ENCODE measurements around the gene CHPF2.

CHPF2 gene

DNA sequence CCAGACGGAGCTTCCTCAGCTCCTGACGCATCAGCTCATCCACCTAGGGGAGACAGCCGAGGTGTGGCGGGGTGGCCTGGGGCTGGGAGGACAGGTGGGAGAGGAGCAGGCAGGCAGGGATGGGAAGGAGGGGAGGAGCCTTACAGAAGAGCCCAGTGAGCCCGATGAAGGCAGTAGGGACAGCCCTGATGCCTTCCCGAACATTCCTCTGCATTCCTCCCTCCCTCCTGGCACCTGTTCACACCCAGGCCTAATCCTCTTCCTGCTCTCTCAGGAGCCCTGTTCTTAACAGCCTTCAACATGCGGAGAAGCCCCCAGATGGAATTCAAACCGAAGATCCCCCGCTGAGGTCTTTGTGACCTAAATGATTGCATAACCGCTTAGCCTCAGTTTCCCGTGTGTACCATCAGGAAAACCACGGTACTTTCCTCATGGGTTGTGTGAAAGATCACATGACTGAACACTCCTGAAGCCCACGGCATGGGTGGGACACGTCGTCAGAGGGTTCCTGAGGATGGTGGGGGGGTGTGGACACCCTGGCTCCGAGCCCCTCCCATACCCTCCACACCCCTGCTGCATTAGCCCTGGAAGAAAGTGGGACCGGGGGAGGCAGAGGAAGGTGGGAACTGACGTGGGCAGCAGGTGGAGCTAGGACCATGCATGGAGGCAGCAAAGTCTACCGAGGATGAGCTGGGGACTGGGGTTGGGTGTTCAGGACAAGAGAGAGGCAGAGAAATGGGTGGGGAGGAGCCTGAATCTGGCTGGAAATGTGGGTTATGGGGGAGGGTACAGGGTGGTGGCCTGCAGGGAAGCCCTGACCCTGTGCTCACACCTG, 36.5 kb upstream of the CHPF2 start:
- DNase-seq (ENCODE audit: insufficient read length, low spot score) (no peak), FAIRE-seq (no peak)
- TF ChIP-seq POLR2A (IDR thresholded peaks at IDR 0.05; ENCODE audit: low read depth, low read length) = no peak

DNA sequence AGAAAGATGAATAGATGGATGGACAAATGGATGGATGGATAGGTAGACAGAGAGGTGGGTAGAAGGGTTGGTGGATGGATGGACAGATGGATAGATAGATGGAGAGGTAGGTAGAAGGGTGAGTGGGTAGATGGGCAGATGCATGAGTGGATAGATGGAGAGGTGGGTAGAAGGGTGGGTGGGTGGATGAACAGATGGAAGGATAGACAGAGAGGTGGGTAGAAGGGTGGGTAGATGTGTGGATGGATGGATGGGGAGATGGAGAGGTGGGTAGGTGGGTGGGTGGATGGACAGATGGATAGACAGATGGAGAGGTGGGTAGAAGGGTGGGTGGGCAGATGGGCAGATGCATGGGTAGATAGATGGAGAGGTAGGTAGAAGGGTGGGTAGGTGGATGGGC, 34.4 kb upstream of the CHPF2 start:
- FAIRE-seq (no peak), DNase-seq (ENCODE audit: insufficient read length, low spot score) (no peak)
- TF ChIP-seq POLR2A (IDR thresholded peaks at IDR 0.05; ENCODE audit: low read depth, low read length) = no peak

DNA sequence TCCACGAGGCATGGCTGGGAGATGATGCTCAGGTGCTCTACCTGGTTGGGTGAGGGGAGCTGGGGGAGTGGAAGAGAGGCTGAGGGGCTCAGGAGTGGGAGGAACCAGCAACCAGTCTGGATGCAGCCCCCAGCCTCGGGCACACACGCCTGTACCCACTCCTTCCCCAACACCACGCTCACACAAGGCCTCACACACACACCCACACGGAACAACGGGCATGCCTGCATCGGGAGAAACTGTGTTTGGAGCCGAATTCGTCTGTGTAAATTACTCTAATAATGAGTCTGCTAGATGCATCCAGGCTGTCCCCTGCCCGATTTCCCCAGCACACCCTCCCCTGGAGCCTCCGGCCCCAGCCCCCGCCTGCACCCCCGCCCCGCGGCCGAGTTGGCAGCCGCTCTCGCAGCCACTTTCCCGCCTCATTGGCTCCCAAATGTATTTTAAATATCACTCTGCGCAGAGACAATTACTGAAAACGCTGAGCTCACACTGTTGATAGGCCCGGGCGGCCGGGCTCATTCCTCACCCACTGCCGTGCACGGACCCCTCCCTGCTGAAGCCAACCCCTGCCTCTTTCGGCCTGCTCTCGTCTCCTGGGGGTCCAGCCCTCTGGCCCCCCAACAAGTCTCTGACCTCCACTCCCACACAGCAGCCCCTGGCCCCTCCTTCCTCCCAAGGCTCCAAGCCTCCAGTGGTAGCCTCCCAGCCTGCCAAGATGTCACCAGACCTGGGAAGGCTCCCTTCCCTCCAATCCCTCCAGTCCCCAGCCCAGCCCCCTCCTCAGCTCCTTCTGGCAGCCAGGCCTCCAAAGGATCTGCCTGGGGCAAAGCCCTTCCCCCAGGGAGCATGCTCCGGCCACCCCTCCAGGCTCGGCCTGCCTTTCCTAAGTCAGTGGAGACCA, 33.1 kb upstream of the CHPF2 start:
- no peak for DNase-seq (ENCODE audit: insufficient read length, low spot score)

DNA sequence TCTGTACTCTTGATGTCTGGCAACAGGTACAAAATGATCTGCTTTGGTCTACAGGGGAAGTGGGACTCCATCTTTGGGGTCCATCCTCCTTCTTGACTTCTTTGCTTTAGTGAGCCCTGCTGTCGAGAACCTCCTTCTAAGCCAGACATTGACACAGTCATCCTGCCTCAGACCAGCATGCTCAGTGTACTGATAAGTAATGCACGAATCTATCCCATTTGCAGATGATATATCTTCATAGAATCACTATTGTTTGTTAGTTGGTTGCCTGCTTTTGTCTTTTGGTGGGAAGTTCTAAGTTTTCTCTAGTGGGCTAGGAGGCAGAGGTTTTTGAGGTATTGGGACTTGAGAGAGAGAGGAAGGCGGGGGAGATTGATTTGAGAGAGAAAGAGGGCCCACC, 30.9 kb upstream of the CHPF2 start:
- DNase-seq (ENCODE audit: insufficient read length, low spot score) (no peak), FAIRE-seq (no peak)
- no peak for TF ChIP-seq POLR2A (IDR thresholded peaks at IDR 0.05; ENCODE audit: low read depth, low read length)

More for the DNA sequence above, 33.1 kb upstream of the CHPF2 start:
- TF ChIP-seq POLR2A (IDR thresholded peaks at IDR 0.05; ENCODE audit: low read depth, low read length) = no peak
- no peak for FAIRE-seq

DNA sequence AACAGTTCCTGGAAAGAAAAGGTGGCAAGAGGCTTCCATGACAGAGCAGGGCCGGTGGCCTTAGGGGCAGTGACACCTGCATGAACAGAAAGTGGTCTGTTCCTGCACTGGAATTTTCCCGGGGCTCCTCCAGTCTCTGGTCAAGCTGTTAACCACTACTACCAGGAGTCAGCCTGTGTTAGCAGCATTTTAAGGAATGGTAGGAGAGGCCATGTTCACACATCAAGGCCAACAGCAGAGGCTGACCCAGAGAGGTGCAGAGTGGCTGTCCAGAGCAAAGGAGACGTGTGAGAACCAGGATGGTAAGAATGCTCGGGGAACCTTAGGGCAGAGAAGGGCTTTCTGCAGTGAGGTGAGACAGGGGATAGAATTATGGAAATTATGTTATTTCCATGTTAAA, 30.5 kb upstream of the CHPF2 start:
- no peak for DNase-seq (ENCODE audit: insufficient read length, low spot score)
- no peak for TF ChIP-seq POLR2A (IDR thresholded peaks at IDR 0.05; ENCODE audit: low read depth, low read length)
- no peak for FAIRE-seq

DNA sequence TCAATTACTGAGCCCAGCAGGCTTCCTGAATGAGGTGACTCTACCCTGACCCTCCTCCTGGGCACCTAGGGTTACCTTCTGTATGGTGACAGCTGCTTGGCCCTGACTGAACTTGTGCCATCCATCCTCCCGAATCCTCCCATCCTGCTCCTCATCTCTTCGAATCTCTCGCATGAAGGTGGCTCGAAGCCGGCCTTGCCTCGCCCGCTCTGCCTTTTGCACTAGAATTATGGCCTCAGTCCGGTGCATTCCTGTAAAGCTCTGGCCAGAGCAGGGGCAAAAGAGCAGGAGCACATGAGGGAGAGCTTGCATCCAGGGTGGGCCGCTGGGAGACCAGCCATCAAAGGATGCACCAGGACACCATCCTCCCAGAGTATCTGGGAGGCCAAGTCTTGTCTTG, 29.4 kb upstream of the CHPF2 start:
- DNase-seq (ENCODE audit: insufficient read length, low spot score) (no peak), FAIRE-seq (no peak)
- TF ChIP-seq POLR2A (IDR thresholded peaks at IDR 0.05; ENCODE audit: low read depth, low read length) = no peak

DNA sequence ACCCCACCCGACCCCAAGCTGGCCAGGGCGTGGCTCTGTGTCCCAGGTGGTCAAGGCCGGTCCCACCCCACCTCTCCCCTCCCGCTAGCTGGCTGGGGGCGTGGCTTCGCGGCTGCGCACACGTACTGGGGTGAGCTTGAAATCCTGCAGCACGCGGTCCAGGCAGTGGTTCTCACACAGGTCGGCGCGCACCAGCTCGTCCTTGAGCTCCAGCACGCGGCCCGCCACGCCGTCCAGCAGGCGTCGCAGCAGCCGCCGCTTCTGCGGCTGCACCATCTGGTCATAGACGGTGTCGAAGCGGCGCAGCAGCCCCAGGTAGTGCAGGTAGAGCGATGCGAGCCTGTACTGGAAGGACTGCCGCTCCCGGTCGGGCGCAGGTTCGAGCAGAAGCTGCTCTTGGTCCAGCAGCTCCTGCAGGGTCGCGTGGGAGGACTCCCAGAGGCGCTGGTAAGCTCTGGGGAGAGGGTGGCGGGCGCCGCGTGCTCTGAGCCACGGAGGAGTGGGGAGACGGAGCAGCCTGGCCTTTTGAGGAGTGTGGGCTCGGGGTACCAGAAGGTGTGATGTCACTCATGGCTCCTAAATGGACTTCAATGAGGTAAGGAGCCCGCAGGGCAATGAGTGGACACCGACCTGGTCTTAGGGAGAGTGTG, 27.8 kb upstream of the CHPF2 start:
- TF ChIP-seq POLR2A (IDR thresholded peaks at IDR 0.05; ENCODE audit: low read depth, low read length) = no peak
- DNase-seq (ENCODE audit: insufficient read length, low spot score) (no peak), FAIRE-seq (no peak)

DNA sequence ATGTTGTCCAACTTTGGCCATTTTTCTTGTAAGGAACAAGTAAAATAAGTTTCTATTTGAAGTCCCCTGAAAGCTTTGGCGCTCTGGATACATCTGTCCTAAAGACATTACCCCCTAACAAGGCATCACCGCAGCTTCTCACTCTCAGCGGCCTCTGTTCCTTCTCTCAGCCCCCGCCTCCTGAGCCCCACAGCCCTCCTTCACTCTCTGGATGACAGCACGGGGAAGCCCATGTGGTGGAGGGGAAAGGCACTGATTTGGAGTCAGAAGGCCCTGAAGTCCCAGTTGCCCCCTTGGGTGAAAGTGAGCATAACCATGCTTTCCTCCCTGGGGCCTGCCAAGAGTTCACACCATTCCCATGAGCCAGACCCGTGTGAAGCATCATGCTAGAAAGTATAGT, 26.6 kb upstream of the CHPF2 start:
- no peak for TF ChIP-seq POLR2A (IDR thresholded peaks at IDR 0.05; ENCODE audit: low read depth, low read length)
- DNase-seq (ENCODE audit: insufficient read length, low spot score) = no peak
- no peak for FAIRE-seq

DNA sequence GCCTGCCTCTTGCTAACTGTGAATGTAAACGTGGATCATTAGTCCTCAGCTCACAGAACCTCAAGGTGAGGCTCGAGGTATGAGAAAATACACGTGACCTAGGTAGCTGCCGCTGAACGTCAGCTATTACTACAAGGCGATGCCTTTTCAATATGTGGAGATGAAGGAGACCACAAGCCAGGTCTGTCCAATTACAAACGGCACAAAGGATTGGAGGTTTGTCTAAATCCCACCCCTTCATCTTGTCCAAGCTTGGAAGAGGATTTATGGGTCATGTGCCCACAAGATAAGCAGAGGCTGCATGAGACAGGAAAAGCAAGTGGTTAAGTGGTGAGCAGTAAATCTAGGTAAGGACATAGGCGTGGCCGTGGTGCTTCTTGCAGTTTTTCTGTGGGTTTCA, 25.4 kb upstream of the CHPF2 start:
- TF ChIP-seq POLR2A (IDR thresholded peaks at IDR 0.05; ENCODE audit: low read depth, low read length) = no peak
- no peak for DNase-seq (ENCODE audit: insufficient read length, low spot score)
- no peak for FAIRE-seq

DNA sequence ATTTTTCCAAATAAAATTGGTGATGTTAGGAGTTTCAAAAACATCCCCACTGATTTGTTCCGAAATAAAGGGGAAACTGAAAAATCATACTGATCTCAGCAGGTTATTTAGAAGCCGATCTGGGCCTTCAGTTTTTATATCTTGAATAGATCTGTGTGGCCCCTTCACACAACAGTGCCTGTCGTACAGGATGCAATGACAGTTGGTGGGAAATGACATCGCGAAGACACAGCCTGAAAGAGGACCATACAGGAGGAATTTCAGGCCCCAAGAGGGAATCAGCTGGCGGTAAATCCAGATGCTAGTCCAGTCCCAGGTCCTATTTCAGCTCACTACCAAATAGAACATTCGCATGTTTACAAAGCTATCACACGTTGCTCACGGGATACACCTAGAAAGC, 25.0 kb upstream of the CHPF2 start:
- no peak for TF ChIP-seq POLR2A (IDR thresholded peaks at IDR 0.05; ENCODE audit: low read depth, low read length)
- DNase-seq (ENCODE audit: insufficient read length, low spot score) (no peak), FAIRE-seq (no peak)

DNA sequence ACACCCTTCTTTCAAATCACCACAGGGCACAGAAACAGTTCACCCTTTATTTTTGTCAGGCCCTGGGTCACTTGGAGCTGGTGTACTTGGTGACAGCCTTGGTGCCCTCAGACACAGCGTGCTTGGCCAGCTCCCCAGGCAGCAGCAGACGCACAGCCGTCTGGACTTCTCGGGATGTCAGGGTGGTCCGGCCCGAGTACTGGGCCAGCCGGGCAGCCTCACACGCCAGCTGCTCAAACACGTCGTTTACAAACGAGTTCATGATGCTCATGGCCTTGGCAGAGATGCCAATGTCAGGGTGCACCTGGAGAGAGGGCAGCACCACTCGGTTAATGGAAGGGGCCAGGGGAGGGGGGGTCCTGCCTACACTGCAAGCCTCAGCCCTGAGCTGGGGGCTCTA, 24.5 kb upstream of the CHPF2 start:
- TF ChIP-seq POLR2A (IDR thresholded peaks at IDR 0.05; ENCODE audit: low read depth, low read length) = no peak
- FAIRE-seq = no peak
- DNase-seq (ENCODE audit: insufficient read length, low spot score) = no peak

DNA sequence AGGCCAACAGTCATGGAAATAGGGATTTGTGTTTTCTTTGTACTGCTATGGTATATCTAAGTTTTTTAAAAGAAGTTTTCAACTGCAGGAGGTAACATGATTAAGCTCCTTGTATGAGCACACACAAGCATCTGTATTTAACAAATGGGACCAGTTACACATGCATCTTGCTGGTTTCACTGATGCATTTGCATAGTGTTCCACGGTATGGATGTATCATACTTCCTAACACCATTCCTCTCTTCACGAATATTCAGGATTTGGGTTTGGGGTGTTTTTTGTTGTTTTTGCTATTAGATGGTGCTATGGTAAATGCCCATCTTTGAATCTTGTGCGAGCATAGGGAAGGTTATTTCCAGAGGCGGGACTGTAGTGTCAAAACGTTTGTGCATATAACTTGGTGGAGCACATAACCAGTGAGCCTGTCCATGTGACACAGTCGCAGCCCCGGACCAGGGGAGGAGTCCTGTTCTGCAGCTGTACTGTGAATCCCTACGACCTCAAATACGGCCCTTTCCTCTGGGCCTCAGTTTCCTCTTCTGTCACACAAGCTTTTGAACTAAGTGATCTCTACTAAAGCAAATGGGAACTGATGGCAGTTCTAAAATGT, 23.9 kb upstream of the CHPF2 start:
- DNase-seq (ENCODE audit: insufficient read length, low spot score) (no peak), FAIRE-seq (no peak)
- no peak for TF ChIP-seq POLR2A (IDR thresholded peaks at IDR 0.05; ENCODE audit: low read depth, low read length)

DNA sequence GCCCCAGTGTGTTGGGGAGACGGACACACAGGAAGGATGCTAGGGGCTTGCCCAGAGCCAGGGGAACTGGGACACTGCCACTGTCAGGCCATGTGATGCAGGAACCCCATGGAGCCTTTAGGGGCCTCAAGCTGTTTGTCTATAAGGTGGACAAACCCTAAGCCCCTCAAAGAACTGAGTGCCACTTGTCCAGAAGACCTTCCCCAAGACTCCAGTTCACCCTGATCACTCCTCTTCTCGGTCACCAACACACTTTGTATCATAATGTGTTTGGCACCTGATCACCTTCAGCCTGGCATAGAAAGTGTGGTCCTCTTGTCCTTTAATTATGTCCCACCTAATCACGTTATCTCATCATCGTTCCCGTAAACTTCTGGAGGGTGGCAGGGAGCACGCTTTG, 22.7 kb upstream of the CHPF2 start:
- no peak for FAIRE-seq
- TF ChIP-seq POLR2A (IDR thresholded peaks at IDR 0.05; ENCODE audit: low read depth, low read length) = no peak
- DNase-seq (ENCODE audit: insufficient read length, low spot score) = no peak

Measured in H54 (cell line).